ENCODE results near the gene TMEM30B. TPM values are rescaled to one million over a fixed set of nuclear protein-coding genes. Genes with fewer than 3 reads are reported as not detected.

The TMEM30B gene
- total and polyA plus RNA-seq, 2 of the 13 experiments (the other 11 are each of a cell fraction or from before 2014, with no cell fraction given), result not detected

DNA sequence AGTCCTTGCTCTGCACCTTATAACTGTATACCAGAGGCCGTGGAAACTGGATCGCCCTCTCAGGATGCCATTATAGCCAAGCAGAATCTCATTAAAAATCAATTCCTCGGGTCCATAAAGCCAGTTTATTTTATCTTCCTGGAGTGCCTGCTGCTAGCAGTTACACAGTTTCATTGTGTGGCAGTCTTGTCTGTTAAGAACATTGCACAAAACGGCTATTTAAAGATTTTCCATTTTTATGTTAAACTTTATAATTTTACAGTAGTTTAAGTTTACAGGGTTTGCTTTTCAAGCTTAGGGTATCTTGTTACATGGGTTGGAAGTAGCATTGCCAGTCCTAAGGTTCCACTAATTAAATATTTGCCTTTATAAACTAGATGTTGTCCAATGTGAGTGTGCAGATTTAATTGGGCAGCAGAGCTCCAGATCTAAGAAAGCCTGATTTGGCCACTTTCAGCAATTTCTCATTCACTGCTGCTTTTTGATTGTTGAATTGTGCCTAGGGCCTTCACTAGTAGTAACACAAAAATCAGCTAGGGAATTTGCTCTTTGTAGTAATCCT lies 17.0 kb downstream of the TMEM30B start (continued):
- TF ChIP-seq, protein P1, sequence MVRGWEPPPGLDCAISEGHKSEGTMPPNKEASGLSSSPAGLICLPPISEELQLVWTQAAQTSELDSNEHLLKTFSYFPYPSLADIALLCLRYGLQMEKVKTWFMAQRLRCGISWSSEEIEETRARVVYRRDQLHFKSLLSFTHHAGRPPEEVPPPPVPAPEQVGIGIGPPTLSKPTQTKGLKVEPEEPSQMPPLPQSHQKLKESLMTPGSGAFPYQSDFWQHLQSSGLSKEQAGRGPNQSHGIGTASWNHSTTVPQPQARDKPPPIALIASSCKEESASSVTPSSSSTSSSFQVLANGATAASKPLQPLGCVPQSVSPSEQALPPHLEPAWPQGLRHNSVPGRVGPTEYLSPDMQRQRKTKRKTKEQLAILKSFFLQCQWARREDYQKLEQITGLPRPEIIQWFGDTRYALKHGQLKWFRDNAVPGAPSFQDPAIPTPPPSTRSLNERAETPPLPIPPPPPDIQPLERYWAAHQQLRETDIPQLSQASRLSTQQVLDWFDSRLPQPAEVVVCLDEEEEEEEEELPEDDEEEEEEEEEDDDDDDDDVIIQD (CRISPR knock-in tag; IDR thresholded peaks at IDR 0.05; ENCODE audit: low read depth), result no peak
- TF ChIP-seq TCF7L2 (IDR thresholded peaks at IDR 0.05; ENCODE audit: low read depth, low read length), result no peak
- TF ChIP-seq, protein P2, sequence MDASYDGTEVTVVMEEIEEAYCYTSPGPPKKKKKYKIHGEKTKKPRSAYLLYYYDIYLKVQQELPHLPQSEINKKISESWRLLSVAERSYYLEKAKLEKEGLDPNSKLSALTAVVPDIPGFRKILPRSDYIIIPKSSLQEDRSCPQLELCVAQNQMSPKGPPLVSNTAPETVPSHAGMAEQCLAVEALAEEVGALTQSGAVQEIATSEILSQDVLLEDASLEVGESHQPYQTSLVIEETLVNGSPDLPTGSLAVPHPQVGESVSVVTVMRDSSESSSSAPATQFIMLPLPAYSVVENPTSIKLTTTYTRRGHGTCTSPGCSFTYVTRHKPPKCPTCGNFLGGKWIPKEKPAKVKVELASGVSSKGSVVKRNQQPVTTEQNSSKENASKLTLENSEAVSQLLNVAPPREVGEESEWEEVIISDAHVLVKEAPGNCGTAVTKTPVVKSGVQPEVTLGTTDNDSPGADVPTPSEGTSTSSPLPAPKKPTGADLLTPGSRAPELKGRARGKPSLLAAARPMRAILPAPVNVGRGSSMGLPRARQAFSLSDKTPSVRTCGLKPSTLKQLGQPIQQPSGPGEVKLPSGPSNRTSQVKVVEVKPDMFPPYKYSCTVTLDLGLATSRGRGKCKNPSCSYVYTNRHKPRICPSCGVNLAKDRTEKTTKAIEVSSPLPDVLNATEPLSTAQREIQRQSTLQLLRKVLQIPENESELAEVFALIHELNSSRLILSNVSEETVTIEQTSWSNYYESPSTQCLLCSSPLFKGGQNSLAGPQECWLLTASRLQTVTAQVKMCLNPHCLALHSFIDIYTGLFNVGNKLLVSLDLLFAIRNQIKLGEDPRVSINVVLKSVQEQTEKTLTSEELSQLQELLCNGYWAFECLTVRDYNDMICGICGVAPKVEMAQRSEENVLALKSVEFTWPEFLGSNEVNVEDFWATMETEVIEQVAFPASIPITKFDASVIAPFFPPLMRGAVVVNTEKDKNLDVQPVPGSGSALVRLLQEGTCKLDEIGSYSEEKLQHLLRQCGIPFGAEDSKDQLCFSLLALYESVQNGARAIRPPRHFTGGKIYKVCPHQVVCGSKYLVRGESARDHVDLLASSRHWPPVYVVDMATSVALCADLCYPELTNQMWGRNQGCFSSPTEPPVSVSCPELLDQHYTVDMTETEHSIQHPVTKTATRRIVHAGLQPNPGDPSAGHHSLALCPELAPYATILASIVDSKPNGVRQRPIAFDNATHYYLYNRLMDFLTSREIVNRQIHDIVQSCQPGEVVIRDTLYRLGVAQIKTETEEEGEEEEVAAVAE (CRISPR knock-in tag; IDR thresholded peaks at IDR 0.05; ENCODE audit: borderline replicate concordance), result no peak
- TF ChIP-seq, protein P3, sequence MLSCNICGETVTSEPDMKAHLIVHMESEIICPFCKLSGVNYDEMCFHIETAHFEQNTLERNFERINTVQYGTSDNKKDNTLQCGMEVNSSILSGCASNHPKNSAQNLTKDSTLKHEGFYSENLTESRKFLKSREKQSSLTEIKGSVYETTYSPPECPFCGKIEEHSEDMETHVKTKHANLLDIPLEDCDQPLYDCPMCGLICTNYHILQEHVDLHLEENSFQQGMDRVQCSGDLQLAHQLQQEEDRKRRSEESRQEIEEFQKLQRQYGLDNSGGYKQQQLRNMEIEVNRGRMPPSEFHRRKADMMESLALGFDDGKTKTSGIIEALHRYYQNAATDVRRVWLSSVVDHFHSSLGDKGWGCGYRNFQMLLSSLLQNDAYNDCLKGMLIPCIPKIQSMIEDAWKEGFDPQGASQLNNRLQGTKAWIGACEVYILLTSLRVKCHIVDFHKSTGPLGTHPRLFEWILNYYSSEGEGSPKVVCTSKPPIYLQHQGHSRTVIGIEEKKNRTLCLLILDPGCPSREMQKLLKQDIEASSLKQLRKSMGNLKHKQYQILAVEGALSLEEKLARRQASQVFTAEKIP (CRISPR knock-in tag; IDR thresholded peaks at IDR 0.05; ENCODE audit: borderline replicate concordance), result no peak
- no peak for TF ChIP-seq PLRG1 (conservative IDR thresholded peaks at IDR 0.05)
- no peak for TF ChIP-seq ZFP62 (CRISPR knock-in tag; IDR thresholded peaks at IDR 0.05)

Measured in HepG2 (cell line).